Kidney capillary endothelial cell (primary cell): ENCODE results near the gene B3GAT1.

ENCODE experiments used
- DNase-seq: peaks from one replicate; pipeline ENCODE4 v3.0.0-alpha.2; 2018; ENCODE audit warnings: low spot score

The B3GAT1 gene

GRCh38 chr11:134333312-134333711, 78.7 kb downstream of the B3GAT1 start:
- DNase-seq, result no peak

GRCh38 chr11:134332782-134333181, 79.3 kb downstream of the B3GAT1 start:
- no peak for DNase-seq

- DNase-seq, result no peak
These were observed 79.8 kb downstream of the B3GAT1 start for GRCh38 chr11:134332189-134332631.

GRCh38 chr11:134331354-134332188, 80.5 kb downstream of the B3GAT1 start, which contains the start of gene GLB1L2:
GLB1L2 (plus strand) TSS chr11:134331988; CDS start chr11:134332062, 74 bp downstream.
- DNase-seq, result peak; percentile 12

- no peak for DNase-seq
These were observed 81.3 kb downstream of the B3GAT1 start for GRCh38 chr11:134330611-134331353.
